ENCODE results near the gene YWHAG.
"Not testable (repeated sequence)": the region's sequence is repeated elsewhere in the genome, so short reads cannot be mapped to it uniquely, and the experiment has no call there.

DNA sequence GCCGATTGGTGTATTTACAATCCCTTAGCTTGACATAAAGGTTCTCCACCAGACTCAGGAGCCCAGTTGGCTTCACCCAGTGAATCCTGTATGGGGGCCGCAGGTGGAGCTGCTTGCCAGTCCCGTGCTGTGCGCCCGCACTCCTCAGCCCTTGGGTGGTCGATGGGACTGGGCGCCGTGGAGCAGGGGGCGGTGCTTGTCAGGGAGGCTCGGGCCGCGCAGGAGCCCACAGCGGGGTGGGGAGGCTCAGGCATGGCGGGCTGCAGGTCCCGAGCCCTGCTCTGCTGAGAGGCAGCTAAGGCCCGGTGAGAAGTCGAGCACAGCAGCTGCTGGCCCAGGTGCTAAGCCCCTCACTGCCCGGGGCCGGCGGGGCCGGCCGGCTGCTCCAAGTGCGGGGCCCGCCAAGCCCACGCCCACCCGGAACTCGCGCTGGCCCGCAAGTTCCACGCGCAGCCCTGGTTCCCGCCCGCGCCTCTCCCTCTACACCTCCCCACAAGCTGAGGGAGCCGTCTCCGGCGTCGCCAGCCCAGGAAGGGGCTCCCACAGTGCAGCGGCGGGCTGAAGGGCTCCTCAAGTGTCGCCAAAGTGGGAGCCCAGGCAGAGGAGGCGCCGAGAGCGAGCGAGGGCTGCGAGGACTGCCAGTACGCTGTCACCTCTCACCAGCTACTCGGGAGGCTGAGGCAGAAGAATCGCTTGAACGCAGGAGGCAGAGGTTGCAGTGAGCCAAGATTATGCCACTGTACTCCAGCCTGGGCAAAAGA lies 49.3 kb downstream of the YWHAG start:
- TF ChIP-seq, protein P1, sequence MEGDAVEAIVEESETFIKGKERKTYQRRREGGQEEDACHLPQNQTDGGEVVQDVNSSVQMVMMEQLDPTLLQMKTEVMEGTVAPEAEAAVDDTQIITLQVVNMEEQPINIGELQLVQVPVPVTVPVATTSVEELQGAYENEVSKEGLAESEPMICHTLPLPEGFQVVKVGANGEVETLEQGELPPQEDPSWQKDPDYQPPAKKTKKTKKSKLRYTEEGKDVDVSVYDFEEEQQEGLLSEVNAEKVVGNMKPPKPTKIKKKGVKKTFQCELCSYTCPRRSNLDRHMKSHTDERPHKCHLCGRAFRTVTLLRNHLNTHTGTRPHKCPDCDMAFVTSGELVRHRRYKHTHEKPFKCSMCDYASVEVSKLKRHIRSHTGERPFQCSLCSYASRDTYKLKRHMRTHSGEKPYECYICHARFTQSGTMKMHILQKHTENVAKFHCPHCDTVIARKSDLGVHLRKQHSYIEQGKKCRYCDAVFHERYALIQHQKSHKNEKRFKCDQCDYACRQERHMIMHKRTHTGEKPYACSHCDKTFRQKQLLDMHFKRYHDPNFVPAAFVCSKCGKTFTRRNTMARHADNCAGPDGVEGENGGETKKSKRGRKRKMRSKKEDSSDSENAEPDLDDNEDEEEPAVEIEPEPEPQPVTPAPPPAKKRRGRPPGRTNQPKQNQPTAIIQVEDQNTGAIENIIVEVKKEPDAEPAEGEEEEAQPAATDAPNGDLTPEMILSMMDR (IDR thresholded peaks at IDR 0.05 in 2 of 3, conservative IDR thresholded peaks at IDR 0.05 in 1 of 3; ENCODE audit: insufficient read depth in 2 of 3, low read depth in 1 of 3, low read length in 3 of 3), result not testable (repeated sequence)
- TF ChIP-seq, protein P2, sequence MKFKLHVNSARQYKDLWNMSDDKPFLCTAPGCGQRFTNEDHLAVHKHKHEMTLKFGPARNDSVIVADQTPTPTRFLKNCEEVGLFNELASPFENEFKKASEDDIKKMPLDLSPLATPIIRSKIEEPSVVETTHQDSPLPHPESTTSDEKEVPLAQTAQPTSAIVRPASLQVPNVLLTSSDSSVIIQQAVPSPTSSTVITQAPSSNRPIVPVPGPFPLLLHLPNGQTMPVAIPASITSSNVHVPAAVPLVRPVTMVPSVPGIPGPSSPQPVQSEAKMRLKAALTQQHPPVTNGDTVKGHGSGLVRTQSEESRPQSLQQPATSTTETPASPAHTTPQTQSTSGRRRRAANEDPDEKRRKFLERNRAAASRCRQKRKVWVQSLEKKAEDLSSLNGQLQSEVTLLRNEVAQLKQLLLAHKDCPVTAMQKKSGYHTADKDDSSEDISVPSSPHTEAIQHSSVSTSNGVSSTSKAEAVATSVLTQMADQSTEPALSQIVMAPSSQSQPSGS (CRISPR knock-in tag; IDR thresholded peaks at IDR 0.05), result not testable (repeated sequence)
